GM23248 (cell line): Measurements from ENCODE around the gene LRGUK.

Experiments used
- EZH2 ChIP-seq: fragments of 200-600 bp; sonication (generic); IDR thresholded peaks from 2 replicates; pipeline ENCODE4 v1.6.1; 2018; ENCODE audit warnings: antibody characterized with exemption, mild to moderate bottlenecking; ENCODE audit not compliant: insufficient read depth, poor library complexity, severe bottlenecking
- EZH2phosphoT487 ChIP-seq: fragments of 200-600 bp; sonication (generic); IDR thresholded peaks from 2 replicates; pipeline ENCODE4 v1.6.1; 2018; ENCODE audit warnings: antibody characterized with exemption, moderate library complexity, mild to moderate bottlenecking, low read depth; ENCODE audit not compliant: insufficient read depth

DNA sequence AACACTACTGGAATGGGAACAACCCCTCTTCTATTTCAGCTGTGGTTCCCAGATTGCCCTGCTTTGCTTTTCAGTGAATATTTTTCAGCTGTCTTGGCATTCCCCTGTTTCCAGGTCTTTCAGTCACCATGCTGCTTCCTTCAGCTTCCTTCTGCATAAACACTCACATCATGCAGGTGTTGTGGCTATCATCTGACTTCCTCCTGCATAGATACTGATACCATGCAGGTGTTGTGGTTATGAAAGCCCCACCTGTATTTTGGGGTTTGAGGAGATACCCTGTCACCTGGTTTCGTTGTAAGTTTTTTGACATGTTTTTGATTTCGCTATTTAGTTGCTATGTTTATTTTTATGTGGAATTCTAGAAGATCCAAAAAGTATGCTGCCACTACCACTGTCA is 118.1 kb downstream of the LRGUK start:
- TF ChIP-seq EZH2 (no peak), EZH2phosphoT487 (no peak)
